Effector CD4-positive, alpha-beta T cell (primary cell): Measurements from ENCODE around the gene MYOZ3.
A peak's percentile ranks its signal among the peaks of the same experiment; 100 is the strongest.

Source experiments
- DNase-seq: peaks from one replicate; pipeline ENCODE4 v3.0.0-alpha.2; 2020

Gene MYOZ3

DNA sequence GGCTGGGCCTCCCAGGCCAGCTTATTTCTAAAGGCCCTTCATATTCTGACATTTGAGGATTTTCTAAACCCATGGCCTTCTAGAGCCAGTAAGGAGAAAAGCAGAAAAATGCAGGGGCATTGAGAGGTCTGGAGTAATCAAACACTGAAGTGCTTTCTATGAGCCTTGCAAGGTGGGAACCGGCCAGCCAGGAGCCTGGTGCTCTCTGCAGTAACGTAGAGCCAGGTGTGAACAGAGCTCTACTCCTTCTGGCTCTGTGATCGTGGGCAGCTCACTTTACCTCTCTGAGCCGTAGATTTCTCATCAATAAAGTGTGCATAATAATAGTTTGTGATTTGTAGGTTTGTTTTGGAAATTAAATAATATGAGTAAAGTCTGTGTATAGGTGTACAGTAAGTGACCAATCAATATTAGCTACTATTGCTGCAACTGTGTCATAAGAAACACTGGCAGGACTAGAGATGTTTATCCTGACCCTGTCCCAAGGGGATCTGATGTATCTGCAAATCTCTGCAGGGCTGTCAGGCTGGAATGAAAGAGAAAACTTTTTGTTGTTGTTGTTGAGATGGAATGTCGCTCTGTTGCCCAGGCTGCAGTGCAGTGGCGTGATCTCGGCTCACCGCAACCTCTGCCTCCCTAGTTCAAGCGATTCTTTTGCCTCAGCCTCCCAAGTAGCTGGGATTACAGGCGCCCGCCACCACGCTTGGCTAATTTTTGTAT is 17.9 kb upstream of the MYOZ3 start:
- no peak for DNase-seq

DNA sequence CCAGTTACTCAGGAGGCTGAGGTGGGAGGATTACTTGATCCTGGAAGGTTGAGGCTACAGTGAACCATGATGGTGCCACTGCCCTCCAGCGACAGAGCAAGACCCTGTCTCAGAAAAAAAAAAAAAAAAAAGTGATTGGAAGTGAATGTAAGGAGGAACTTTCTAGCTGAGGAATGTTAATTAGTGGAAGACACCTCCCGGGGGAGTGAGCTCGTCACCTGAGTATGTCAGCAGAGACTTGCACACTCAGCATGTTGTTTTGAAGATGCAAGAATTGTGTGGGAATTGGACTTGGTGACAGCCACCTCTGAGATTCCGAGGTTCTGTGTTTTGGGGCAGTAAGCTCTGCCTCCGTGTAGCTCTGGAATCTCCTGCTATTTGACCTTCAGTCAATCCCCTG is 17.0 kb upstream of the MYOZ3 start:
- no peak for DNase-seq

- no peak for DNase-seq
Observed at GRCh38 chr5:150644514-150644913, 16.5 kb upstream of the MYOZ3 start.

GRCh38 chr5:150645070-150645700 is 15.9 kb upstream of the MYOZ3 start:
- DNase-seq: no peak

- DNase-seq: no peak
Observed at GRCh38 chr5:150647275-150648251, 13.5 kb upstream of the MYOZ3 start.

DNA sequence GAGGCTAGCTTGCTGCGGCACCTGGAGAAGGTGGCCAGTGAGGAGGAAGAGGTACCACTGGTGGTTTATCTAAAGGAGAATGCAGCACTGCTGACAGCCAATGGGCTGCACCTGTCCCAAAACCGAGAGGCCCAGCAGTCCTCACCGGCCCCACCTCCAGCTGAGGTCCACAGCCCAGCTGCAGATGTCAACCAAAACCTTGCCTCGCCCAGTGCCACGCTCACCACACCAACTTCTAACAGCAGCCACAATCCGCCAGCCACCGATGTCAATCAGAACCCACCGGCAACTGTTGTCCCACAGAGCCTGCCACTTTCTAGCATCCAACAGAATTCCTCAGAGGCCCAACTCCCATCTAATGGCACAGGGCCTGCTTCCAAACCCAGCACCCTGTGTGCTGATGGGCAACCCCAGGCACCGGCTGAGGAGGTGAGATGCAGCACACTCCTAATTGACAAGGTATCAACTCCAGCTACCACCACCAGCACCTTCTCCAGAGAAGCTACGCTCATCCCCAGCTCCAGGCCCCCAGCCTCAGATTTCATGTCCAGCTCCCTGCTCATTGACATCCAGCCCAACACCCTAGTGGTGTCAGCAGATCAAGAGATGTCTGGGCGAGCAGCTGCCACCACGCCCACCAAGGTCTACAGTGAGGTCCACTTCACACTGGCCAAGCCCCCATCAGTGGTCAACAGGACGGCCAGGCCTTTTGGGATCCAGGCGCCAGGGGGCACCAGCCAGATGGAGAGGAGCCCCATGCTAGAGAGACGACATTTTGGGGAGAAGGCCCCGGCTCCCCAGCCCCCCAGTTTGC is 12.6 kb upstream of the MYOZ3 start:
- DNase-seq: no peak

DNA sequence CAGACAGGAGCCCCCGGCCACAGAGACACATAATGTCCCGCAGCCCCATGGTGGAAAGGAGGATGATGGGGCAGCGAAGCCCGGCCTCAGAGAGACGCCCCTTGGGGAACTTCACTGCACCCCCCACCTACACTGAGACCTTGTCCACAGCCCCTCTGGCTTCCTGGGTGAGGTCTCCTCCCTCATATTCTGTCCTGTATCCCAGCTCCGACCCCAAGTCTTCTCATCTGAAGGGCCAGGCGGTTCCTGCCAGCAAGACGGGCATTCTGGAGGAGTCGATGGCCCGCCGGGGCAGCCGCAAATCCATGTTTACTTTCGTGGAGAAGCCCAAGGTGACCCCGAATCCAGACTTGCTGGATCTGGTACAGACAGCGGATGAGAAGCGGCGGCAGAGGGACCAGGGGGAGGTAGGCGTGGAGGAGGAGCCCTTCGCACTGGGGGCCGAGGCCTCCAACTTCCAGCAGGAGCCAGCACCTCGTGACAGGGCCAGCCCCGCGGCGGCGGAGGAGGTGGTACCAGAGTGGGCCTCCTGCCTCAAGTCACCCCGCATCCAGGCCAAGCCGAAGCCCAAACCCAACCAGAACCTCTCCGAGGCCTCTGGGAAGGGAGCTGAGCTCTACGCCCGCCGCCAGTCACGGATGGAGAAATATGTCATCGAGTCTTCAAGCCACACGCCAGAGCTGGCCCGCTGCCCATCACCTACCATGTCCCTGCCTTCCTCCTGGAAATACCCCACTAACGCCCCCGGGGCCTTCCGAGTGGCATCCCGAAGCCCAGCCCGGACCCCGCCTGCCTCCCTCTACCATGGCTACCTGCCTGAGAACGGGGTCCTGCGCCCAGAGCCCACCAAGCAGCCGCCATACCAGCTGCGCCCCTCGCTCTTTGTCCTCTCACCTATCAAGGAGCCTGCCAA is 11.7 kb upstream of the MYOZ3 start:
- DNase-seq: no peak

GRCh38 chr5:150650021-150651006 is 10.7 kb upstream of the MYOZ3 start:
- no peak for DNase-seq

GRCh38 chr5:150651382-150651781 is 9.7 kb upstream of the MYOZ3 start:
- no peak for DNase-seq

GRCh38 chr5:150651924-150652671 is 9.0 kb upstream of the MYOZ3 start:
- DNase-seq: no peak

- no peak for DNase-seq
Observed at GRCh38 chr5:150653145-150653761, 7.8 kb upstream of the MYOZ3 start.

DNA sequence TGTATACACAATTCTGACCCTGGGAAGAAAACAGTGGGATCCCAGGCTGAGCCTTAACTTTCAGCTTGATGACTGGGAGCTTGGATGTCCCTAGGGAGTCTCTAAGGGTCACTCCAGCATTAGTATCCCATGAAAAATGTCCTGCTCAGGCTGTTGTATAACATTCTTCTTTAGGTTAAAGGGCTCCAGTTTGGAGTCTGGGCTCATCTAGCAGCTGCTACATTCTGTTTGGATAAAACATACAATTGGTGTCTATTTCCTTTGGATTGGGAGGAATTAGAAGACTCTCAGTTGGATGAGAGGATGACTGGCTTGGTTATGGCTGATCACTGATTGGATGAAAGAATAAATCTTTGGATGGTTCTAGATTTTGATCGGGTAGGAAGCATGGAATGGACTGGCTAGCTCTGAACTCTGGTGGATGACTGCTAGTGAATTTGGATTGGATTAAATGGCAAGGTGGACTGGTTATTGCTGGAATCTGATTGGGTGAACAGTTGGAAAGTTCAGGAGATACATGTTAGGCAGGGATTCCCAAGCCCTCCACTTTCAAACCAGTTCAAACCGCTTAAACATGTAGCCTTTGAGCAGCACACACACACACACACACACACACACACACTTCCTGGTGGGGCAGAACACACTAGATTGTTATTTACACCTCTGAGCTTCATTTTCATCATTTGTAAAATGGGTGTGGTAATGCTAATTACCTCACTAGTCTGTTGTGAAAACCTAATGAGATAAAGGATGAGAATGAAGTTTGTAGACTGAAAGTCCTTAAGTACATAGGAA is 7.1 kb upstream of the MYOZ3 start:
- no peak for DNase-seq

- DNase-seq: no peak
Observed at GRCh38 chr5:150655221-150655620, 5.8 kb upstream of the MYOZ3 start.

DNA sequence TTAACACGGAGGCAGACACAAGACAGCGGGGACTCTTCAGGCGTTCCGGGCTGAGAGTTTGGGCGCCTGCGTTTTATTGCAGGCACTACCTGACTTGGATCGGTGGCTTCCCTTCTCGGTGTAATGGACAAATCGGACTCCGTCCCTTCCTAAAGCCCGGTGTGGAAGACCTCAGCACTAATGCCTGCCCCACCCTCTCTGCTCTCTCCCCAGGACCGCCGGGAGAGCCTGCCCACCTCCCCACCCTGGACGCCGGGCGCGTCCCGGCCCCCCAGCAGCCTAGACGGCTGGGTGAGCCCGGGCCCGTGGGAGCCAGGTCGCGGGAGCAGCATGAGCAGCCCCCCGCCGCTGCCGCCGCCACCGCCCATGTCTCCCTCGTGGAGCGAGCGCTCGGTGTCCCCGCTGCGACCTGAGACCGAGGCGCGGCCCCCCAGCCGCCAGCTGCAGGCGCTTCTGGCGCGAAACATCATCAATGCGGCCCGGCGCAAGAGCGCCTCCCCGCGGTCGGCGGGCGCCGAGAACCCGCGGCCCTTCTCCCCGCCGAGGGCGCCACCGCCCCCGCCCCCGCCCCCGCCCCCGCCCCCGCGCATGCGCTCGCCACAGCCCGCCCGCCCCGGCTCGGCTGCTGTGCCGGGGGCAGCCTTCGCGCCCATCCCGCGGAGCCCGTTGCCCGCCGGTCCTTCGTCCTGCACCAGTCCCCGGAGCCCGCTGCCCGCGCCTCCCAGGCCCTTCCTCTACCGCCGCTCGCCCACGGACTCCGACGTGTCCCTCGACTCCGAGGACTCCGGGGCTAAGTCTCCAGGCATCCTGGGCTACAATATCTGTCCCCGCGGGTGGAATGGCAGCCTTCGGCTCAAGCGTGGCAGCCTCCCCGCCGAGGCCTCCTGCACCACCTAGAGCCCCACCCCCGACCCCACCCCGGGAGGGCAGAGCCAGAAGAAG is 4.6 kb upstream of the MYOZ3 start:
- peak; percentile 71 for DNase-seq

DNA sequence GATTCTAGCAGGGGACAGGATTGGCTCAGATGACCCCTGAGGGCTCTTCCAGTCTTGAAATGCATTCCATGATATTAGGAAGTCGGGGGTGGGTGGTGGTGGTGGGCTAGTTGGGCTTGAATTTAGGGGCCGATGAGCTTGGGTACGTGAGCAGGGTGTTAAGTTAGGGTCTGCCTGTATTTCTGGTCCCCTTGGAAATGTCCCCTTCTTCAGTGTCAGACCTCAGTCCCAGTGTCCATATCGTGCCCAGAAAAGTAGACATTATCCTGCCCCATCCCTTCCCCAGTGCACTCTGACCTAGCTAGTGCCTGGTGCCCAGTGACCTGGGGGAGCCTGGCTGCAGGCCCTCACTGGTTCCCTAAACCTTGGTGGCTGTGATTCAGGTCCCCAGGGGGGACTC is 2.9 kb upstream of the MYOZ3 start:
- DNase-seq: no peak

- DNase-seq: no peak
Observed at GRCh38 chr5:150658699-150659265, 2.3 kb upstream of the MYOZ3 start.
